NCI-H345 (cell line): ENCODE measurements around the gene SPDL1.
"Not testable (repeated sequence)": the region's sequence is repeated elsewhere in the genome, so short reads cannot be mapped to it uniquely, and the experiment has no call there.

Experiments
- DNase-seq: peaks from one replicate; lab custom pipeline; 2025; lab: John Stamatoyannopoulos, UW

The SPDL1 gene

GRCh38 chr5:169576181-169576598 lies 7.4 kb upstream of the SPDL1 start:
- no peak for DNase-seq

GRCh38 chr5:169577951-169578350 lies 5.6 kb upstream of the SPDL1 start:
- DNase-seq: peak; percentile 11

DNA sequence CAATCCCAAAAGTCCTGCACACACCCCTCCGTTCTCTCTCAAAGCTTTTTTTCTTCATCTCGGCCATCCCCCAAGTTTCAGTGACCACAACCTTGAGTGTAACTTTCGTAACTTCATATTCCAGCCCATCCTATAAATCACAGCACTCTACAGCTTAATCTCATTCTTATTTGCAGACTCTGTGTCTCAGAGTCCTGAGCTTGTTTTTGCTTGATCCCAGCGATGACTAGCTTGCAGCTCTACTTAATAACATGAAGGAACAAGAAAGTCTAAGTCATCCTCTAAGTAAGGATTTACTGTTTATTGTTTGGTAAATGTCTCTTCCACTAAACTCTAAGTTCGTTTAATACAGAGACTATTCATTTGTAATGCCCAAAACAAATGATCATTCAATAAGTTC lies 2.6 kb upstream of the SPDL1 start:
- no peak for DNase-seq

DNA sequence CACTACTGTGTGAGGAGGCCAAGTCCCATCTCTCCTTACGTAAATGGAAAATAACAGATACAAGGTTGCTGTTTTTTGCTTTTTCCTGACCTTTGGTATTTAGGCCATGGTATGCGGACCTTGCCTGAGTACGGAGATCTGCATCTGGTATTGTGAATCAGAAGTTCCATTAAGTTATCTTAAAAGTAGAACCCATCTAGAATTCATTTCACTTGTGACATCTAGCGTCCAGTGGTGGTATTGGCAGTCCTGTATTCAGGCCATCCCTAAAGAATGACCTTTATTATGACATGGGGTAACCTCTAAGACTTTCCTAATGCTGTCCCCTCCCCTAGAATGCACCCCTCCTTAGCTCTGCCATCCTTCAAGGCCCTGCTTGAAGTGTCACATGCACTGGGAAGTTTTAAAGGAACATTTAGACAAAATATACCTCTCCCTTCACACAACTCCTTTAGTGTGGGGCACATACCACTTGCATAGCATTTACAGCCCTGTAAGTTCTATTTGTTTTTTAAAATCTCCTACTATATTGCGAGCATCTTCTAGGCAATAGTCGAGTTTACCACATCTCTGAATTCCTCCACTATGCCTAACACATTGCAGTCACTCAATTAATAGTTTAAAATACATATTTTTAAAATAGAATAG lies 1.9 kb upstream of the SPDL1 start:
- peak; percentile 52 for DNase-seq

DNA sequence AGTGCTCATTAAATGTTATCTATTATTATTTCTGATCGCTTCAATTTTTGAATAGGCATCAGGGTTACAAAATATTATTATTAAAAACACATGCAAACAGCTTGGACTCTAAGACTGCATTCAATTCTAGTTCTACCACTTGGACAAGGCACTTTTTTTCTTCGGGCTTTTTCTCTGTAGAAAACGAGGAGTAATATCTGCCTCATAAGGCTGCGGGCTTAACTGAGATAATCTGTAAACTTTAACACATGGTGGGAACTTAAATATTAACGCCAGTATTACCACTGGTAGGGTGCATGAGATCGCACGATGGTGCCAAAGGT lies 511 bp upstream of the SPDL1 start:
- DNase-seq: no peak

- DNase-seq: no peak
These were observed 1.5 kb downstream of the SPDL1 start for GRCh38 chr5:169584998-169585451.

DNA sequence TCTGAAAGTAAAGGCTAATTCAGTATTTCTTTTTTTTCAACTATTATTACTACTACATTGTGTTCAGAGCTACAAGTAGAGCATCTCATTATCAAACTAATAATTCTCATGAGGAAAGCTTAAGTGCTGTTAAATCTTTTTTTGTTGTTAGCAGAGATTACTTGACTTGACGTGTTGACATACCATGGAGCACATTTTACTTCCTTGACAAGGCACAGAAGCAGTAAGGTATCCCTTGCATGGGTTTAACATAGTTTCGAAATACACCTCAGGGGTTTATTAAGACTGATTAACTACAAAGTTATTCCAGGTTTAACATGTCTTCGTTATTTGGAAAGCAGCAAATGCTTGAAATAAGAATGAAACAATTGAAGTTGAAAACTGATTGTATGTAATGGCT lies 7.0 kb downstream of the SPDL1 start:
- DNase-seq: no peak

DNA sequence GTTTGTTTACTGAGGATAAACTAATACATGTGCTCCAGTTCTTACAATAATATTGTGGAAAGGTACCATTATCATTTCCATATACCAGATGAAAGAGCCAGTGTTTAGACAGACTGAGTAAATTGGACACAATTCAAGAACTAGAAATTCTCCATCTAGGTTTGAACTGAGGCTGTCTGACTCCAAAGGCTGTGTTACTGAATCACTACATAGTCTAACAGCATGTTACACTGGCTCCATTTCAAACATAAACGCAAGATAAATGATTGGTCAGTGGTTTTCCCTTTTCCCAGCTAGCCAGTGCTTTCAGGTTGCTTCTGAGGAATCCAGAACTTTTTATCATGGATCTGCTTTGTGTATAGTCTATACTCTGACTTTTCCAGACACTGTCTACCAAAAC lies 8.1 kb downstream of the SPDL1 start:
- DNase-seq: no peak

- no peak for DNase-seq
These were observed 9.5 kb downstream of the SPDL1 start for GRCh38 chr5:169592937-169593650.

GRCh38 chr5:169595172-169595820 lies 11.7 kb downstream of the SPDL1 start:
- DNase-seq: no peak

GRCh38 chr5:169599451-169599850 lies 15.9 kb downstream of the SPDL1 start:
- DNase-seq: no peak

DNA sequence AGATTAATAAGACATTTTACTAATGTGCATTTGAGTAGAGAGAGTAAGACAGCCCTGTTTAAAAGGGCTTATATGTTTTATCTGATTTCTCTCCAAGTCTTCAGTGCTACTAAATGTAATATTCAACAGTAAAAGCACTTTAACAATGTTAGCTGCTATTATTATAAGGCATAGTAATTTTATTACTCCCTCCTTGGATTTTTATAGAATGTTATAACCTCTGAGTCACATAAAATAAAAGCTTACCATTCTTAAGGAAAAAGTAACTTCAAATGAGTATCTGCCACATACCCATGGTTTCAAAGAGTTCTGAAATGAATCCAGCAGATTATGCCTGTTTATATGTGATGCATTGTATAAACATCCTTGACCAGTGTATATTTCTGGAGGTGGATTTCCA lies 19.0 kb downstream of the SPDL1 start:
- no peak for DNase-seq

DNA sequence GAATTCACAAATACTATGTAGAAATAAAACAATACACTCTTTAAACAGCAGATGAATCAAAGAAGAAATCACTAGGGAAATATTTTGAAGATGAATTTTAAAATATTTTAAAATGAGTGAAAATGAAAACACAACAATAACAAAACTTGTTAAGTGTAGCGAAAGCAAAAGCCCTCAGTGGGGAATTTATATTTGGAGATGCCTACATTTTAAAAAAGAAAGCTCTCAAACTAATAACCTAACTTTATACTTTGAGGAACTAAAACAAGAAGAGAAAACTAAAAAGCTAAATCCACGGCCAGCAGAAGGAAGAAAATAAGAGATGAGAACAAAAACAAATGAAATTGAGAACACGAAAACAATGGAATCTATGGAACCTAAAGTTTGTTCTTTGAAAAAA lies 22.7 kb downstream of the SPDL1 start:
- no peak for DNase-seq

- DNase-seq: no peak
These were observed 24.3 kb downstream of the SPDL1 start for GRCh38 chr5:169607882-169608281.

- no peak for DNase-seq
These were observed 26.1 kb downstream of the SPDL1 start for GRCh38 chr5:169609716-169610115.

DNA sequence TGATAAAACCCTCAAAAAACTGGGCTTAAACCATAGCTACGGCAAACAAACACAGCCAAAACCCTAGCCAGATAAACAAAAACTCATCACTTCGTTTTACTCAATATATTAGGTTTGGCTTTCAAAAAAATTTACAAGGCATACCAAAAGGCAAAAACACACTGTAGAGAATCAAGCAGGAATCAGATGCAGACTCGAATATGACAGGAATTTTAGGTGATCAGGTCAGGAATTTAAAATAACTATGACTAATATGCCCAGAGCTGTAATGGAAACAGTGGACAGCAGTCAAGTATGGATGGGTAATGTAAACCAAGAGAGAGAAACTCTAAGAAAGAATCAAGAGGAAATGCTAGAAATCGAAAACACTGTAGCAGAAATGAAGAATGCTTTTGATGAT lies 27.0 kb downstream of the SPDL1 start:
- no peak for DNase-seq

DNA sequence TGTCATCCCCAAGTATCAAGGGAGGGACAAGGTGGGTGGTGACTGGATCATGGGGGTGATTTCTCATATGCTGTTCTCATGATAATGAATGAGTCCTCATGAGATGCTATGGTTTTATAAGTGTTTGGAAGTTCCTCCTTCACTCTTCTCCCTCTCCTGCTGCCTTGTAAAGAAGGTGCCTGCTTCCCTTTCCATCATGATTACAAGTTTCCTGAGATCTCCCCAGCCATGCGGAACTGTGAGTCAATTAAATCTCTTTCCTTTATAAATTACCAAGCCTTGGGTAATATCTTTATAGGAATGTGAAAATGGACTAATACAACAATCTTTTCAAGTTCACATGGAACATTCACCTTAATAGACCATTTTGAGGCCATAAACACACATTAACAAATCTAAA lies 32.0 kb downstream of the SPDL1 start:
- no peak for DNase-seq

GRCh38 chr5:169624307-169624706 lies 40.7 kb downstream of the SPDL1 start:
- DNase-seq: not testable (repeated sequence)

DNA sequence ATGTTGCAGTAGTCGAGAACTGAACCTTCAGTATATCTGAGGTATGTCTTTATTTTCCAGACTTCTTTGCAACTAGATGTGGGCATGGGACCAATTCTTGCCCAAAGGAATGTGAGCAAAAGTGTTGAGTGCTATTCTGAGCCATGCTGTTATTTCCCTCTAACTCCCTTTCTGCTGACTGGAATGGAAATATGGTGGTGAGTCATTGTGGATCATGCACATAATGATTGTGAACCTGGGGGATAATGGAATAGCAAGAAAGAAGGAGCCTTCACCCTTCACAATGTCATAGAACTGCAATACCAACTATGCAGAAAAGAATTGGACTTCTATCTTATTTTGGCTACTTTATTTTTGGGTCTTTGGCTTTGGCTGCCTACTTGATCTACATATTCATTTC lies 43.2 kb downstream of the SPDL1 start:
- no peak for DNase-seq

GRCh38 chr5:169627551-169627950 lies 44.0 kb downstream of the SPDL1 start:
- no peak for DNase-seq

- no peak for DNase-seq
These were observed 45.3 kb downstream of the SPDL1 start for GRCh38 chr5:169628892-169629291.

GRCh38 chr5:169629847-169630548 lies 46.4 kb downstream of the SPDL1 start:
- DNase-seq: no peak

GRCh38 chr5:169631360-169631759 lies 47.8 kb downstream of the SPDL1 start:
- no peak for DNase-seq
